ENCODE results near the gene OPN5. TPM values are rescaled to one million over a fixed set of nuclear protein-coding genes. Genes with fewer than 3 reads are reported as not detected.

The OPN5 gene
- total RNA-seq, 4 donors from 2014 or later = not detected

- H3K4me1 ChIP-seq = no peaks in the 10 kb centered on the region
- intact Hi-C loops (cut with DNase I; ENCODE audit: low total_unique reads) = no loop called here
- 19 to 27% methylated on average over 2 of the region's 2 CpGs for WGBS, 2 donors (ENCODE audit: low coverage in 1 of 2)
- no peaks in the 10 kb centered on the region for H3K27me3 ChIP-seq
- DNase-seq = no peak
- no peak overlapping the region for H3K27ac ChIP-seq
- H3K9me3 ChIP-seq = no peaks in the 10 kb centered on the region
- H3K4me3 ChIP-seq = no peak overlapping the region
- in situ Hi-C loops (cut with MboI; ENCODE audit: low pct_ligation_motif_present in 1 of 4, low pct_unique_long_range_greater_than_20kb in 1 of 4, low sequenced_read_pairs in 3 of 4) = no loop called here
- TF ChIP-seq EP300 (IDR thresholded peaks at IDR 0.05; ENCODE audit: low read depth) (no peak), POLR2A (IDR thresholded peaks at IDR 0.05) (no peak), POLR2AphosphoS5 (IDR thresholded peaks at IDR 0.05) (no peak), CTCF (IDR thresholded peaks at IDR 0.05) (no peak)
- no peaks in the 10 kb centered on the region for H3K36me3 ChIP-seq
Observed at GRCh38 chr6:47832386-47833100, 50.7 kb downstream of the OPN5 start.

GRCh38 chr6:47834196-47834595 lies 52.4 kb downstream of the OPN5 start:
- no peak overlapping the region for H3K4me3 ChIP-seq
- H3K9me3 ChIP-seq = no peaks in the 10 kb centered on the region
- no peak for DNase-seq
- H3K27ac ChIP-seq = no peak overlapping the region
- H3K27me3 ChIP-seq = no peaks in the 10 kb centered on the region
- intact Hi-C loops (cut with DNase I; ENCODE audit: low total_unique reads) = no loop called here
- no peaks in the 10 kb centered on the region for H3K36me3 ChIP-seq
- in situ Hi-C loops (cut with MboI; ENCODE audit: low pct_ligation_motif_present in 1 of 4, low pct_unique_long_range_greater_than_20kb in 1 of 4, low sequenced_read_pairs in 3 of 4) = no loop called here
- TF ChIP-seq EP300 (IDR thresholded peaks at IDR 0.05; ENCODE audit: low read depth) = no peak
- TF ChIP-seq POLR2A (IDR thresholded peaks at IDR 0.05) = no peak
- TF ChIP-seq CTCF (IDR thresholded peaks at IDR 0.05) = no peak
- no peak for TF ChIP-seq POLR2AphosphoS5 (IDR thresholded peaks at IDR 0.05)
- no peaks in the 10 kb centered on the region for H3K4me1 ChIP-seq

GRCh38 chr6:47836046-47836445 lies 54.2 kb downstream of the OPN5 start:
- Histone ChIP-seq H3K36me3 (no peaks in the 10 kb centered on the region), H3K4me3 (no peak overlapping the region), H3K9me3 (no peaks in the 10 kb centered on the region), H3K27me3 (no peaks in the 10 kb centered on the region), H3K4me1 (no peaks in the 10 kb centered on the region), H3K27ac (no peak overlapping the region)
- DNase-seq = no peak
- intact Hi-C loops (cut with DNase I; ENCODE audit: low total_unique reads) (no loop called here), in situ Hi-C loops (cut with MboI; ENCODE audit: low pct_ligation_motif_present in 1 of 4, low pct_unique_long_range_greater_than_20kb in 1 of 4, low sequenced_read_pairs in 3 of 4) (no loop called here)
- TF ChIP-seq POLR2AphosphoS5 (IDR thresholded peaks at IDR 0.05) = no peak
- TF ChIP-seq POLR2A (IDR thresholded peaks at IDR 0.05) = no peak
- TF ChIP-seq CTCF (IDR thresholded peaks at IDR 0.05) = no peak
- no peak for TF ChIP-seq EP300 (IDR thresholded peaks at IDR 0.05; ENCODE audit: low read depth)

- Histone ChIP-seq H3K36me3 (no peaks in the 10 kb centered on the region), H3K4me3 (no peak overlapping the region), H3K4me1 (no peaks in the 10 kb centered on the region), H3K27ac (no peak overlapping the region), H3K27me3 (no peaks in the 10 kb centered on the region), H3K9me3 (no peaks in the 10 kb centered on the region)
- TF ChIP-seq CTCF (IDR thresholded peaks at IDR 0.05) (no peak), POLR2A (IDR thresholded peaks at IDR 0.05) (no peak), EP300 (IDR thresholded peaks at IDR 0.05; ENCODE audit: low read depth) (no peak), POLR2AphosphoS5 (IDR thresholded peaks at IDR 0.05) (no peak)
- intact Hi-C loops (cut with DNase I; ENCODE audit: low total_unique reads) (no loop called here), in situ Hi-C loops (cut with MboI; ENCODE audit: low pct_ligation_motif_present in 1 of 4, low pct_unique_long_range_greater_than_20kb in 1 of 4, low sequenced_read_pairs in 3 of 4) (no loop called here)
- WGBS, 2 donors (ENCODE audit: low coverage in 1 of 2) = 91% methylated on average over 1 of the region's 1 CpG; no CpG with 5 or more reads in 1 of the 2 donors
- DNase-seq = no peak
Observed at GRCh38 chr6:47836639-47837038, 54.8 kb downstream of the OPN5 start.

All from transverse colon (tissue), 4 donors.